ENCODE measurements around the gene CNN2. TPM values are rescaled to one million over a fixed set of nuclear protein-coding genes. Genes with fewer than 3 reads are reported as not detected.

The CNN2 gene
- total and polyA plus RNA-seq, 9 of the 15 experiments (the other 6 are each of a cell fraction or from before 2014, with no cell fraction given) = 12.1 to 174 (median 52.7) TPM

DNA sequence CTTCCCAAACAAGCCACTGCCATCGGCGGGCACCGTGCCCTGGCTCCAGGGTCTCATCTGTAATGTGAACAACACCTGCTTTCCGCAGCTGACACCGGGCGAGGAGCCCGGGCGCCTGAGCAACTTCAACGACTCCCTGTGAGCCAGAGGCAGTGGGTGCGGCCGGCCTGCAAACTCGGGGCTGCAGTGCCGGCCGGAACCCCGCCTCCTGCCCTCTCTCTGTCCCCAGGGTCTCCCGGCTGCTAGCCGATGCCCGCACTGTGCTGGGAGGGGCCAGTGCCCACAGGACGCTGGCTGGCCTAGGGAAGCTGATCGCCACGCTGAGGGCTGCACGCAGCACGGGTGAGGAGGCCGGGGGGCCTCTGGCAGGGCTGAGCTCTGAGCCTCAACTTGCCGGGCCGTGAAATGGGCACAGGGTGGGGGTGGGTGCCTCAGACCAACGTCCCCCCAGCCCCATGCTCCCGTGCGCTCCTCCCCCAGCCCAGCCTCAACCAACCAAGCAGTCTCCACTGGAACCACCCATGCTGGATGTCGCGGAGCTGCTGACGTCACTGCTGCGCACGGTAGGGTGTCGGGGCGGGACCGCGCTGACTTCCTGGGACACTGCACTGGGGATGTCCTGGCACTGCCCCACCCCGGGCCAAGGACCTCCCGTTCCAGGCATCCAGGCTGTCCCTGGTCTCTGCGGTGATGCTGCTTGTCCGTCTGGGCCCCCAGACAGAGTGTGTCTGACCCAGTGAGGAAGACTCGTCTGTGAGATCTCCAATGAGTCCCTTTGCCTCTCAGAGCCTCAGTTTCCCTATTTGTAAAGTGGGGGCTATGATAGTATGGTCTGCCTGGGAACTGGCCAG lies 15.7 kb downstream of the CNN2 start (continued):
- TF ChIP-seq, protein P1, sequence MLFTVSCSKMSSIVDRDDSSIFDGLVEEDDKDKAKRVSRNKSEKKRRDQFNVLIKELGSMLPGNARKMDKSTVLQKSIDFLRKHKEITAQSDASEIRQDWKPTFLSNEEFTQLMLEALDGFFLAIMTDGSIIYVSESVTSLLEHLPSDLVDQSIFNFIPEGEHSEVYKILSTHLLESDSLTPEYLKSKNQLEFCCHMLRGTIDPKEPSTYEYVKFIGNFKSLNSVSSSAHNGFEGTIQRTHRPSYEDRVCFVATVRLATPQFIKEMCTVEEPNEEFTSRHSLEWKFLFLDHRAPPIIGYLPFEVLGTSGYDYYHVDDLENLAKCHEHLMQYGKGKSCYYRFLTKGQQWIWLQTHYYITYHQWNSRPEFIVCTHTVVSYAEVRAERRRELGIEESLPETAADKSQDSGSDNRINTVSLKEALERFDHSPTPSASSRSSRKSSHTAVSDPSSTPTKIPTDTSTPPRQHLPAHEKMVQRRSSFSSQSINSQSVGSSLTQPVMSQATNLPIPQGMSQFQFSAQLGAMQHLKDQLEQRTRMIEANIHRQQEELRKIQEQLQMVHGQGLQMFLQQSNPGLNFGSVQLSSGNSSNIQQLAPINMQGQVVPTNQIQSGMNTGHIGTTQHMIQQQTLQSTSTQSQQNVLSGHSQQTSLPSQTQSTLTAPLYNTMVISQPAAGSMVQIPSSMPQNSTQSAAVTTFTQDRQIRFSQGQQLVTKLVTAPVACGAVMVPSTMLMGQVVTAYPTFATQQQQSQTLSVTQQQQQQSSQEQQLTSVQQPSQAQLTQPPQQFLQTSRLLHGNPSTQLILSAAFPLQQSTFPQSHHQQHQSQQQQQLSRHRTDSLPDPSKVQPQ (CRISPR knock-in tag; IDR thresholded peaks at IDR 0.05; ENCODE audit: borderline replicate concordance) = no peak
- TF ChIP-seq TFAM (CRISPR knock-in tag; conservative IDR thresholded peaks at IDR 0.05) = no peak
- no peak for TF ChIP-seq MCM5 (IDR thresholded peaks at IDR 0.05; ENCODE audit: low read depth)
- no peak for TF ChIP-seq DPF2 (IDR thresholded peaks at IDR 0.05)
- no peak for TF ChIP-seq ILK (tag; IDR thresholded peaks at IDR 0.05; ENCODE audit: borderline replicate concordance, low read depth)
- TF ChIP-seq RFX5 (IDR thresholded peaks at IDR 0.05; ENCODE audit: low read depth, low read length) = no peak
- no peak for TF ChIP-seq SMAD3 (CRISPR knock-in tag; conservative IDR thresholded peaks at IDR 0.05)
- no peak for TF ChIP-seq ZNF76 (CRISPR knock-in tag; IDR thresholded peaks at IDR 0.05; ENCODE audit: borderline replicate concordance)
- TF ChIP-seq, protein P2, sequence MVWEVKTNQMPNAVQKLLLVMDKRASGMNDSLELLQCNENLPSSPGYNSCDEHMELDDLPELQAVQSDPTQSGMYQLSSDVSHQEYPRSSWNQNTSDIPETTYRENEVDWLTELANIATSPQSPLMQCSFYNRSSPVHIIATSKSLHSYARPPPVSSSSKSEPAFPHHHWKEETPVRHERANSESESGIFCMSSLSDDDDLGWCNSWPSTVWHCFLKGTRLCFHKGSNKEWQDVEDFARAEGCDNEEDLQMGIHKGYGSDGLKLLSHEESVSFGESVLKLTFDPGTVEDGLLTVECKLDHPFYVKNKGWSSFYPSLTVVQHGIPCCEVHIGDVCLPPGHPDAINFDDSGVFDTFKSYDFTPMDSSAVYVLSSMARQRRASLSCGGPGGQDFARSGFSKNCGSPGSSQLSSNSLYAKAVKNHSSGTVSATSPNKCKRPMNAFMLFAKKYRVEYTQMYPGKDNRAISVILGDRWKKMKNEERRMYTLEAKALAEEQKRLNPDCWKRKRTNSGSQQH (CRISPR knock-in tag; IDR thresholded peaks at IDR 0.05) = no peak
- TF ChIP-seq HDAC6 (IDR thresholded peaks at IDR 0.05; ENCODE audit: low read depth, low read length) = no peak
- peak; percentile 3 for TF ChIP-seq ZNF146 (CRISPR knock-in tag; IDR thresholded peaks at IDR 0.05; ENCODE audit: unreplicated experiment)
- no peak for TF ChIP-seq ZNF124 (CRISPR knock-in tag; IDR thresholded peaks at IDR 0.05)
- TF ChIP-seq CBFB (CRISPR knock-in tag; IDR thresholded peaks at IDR 0.05) = no peak; the same call in 1 of the 2 replicates
- no peak for TF ChIP-seq SMAD1 (IDR thresholded peaks at IDR 0.05; ENCODE audit: low read depth, low read length, partially characterized antibody)
- TF ChIP-seq CCAR2 (IDR thresholded peaks at IDR 0.05; ENCODE audit: low read depth, low read length) = no peak
- no peak for TF ChIP-seq ZNF232 (CRISPR knock-in tag; IDR thresholded peaks at IDR 0.05)
- 0 out of 2 replicates have a peak, but pooled peaks have one; percentile 10 for TF ChIP-seq SOX6 (IDR thresholded peaks at IDR 0.05)
